H54 (cell line): ENCODE results near the gene C1orf35.

Source experiments
- DNase-seq: peaks from one replicate; pipeline ENCODE4 v3.0.0; 2011; ENCODE audit warnings: low spot score, mixed read lengths; ENCODE audit not compliant: insufficient read length
- FAIRE-seq: peaks from 3 replicates; lab custom pipeline; 2011; peaks lifted over from hg19 to GRCh38; lab: Jason Lieb, UNC
- POLR2A ChIP-seq: IDR thresholded peaks from 2 replicates; pipeline ENCODE4 v1.6.1; 2011; ENCODE audit warnings: low read depth, mild to moderate bottlenecking, low read length

C1orf35 gene

DNA sequence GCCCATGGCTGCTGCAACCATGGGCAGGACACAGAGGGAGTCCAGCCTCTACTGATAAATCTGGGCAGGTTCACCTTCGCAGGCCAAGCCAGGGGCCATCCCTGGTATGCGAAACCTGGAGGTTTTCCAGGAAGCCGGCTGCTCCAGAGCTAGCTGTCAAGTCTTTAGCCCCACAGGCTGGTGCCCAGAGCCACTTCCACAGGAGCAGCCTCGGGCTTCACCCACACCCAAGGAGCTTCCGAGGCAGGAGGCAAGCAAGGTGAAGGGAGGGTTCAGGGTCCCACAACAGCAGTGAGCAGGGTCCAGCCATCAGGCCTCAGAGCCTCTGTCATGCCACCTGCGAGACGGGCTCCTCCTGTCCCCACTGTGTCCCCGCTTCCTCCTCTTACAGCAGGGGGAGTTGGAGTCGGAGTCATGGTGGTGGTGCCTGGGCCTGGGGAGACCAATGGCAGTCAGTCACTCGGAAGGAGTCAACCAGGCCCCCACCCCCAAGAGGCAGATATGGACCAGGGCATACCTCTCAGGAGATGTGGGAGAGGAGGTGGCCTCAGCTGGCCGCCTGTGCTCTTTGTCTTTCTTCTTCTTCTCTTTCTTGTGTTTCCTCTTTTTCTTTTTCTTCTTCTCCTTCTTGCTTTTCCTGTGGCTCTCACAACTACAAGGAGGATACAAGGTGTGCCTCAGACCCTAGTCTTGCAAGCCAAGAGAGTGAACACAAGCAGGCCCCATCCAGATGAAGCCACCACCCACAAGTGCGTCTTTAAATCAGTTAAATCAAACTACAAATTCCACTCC, 2.1 kb downstream of the C1orf35 start:
- no peak for DNase-seq
- no peak for FAIRE-seq
- TF ChIP-seq POLR2A, result no peak; the same call in 1 of the 2 replicates

DNA sequence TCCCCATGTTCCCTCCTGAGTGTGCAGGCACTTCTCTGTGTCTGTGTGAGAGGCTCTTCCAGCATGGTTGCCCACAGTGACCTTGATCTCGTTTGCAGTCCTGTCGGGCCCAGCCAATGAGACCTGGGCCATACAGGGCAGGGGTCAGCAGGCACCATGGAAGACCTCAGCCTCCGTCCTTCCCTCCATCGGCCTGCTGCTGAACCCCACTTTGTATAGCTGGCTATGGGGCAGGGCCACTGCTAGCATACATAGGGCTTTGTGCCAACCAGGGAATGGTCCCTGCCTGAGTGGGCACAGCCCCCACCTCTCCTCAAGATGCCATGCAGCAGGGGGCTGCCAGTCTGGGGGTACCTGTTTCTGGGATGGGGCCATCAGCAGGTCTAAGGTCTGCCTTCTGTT, 3.8 kb downstream of the C1orf35 start:
- FAIRE-seq (no peak), DNase-seq (no peak)
- no peak for TF ChIP-seq POLR2A

DNA sequence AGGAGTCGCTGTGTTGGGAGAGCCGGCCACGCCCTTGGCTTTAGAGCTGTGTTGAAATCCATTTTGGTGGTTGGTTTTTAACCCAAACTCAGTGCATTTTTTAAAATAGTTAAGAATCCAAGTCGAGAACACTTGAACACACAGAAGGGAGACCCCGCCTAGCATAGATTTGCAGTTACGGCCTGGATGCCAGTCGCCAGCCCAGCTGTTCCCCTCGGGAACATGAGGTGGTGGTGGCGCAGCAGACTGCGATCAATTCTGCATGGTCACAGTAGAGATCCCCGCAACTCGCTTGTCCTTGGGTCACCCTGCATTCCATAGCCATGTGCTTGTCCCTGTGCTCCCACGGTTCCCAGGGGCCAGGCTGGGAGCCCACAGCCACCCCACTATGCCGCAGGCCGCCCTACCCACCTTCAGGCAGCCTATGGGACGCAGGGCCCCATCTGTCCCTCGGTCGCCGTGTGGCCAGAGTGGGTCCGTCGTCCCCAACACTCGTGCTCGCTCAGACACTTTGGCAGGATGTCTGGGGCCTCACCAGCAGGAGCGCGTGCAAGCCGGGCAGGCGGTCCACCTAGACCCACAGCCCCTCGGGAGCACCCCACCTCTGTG, 4.7 kb downstream of the C1orf35 start:
- FAIRE-seq, result no peak
- no peak for DNase-seq
- no peak for TF ChIP-seq POLR2A

DNA sequence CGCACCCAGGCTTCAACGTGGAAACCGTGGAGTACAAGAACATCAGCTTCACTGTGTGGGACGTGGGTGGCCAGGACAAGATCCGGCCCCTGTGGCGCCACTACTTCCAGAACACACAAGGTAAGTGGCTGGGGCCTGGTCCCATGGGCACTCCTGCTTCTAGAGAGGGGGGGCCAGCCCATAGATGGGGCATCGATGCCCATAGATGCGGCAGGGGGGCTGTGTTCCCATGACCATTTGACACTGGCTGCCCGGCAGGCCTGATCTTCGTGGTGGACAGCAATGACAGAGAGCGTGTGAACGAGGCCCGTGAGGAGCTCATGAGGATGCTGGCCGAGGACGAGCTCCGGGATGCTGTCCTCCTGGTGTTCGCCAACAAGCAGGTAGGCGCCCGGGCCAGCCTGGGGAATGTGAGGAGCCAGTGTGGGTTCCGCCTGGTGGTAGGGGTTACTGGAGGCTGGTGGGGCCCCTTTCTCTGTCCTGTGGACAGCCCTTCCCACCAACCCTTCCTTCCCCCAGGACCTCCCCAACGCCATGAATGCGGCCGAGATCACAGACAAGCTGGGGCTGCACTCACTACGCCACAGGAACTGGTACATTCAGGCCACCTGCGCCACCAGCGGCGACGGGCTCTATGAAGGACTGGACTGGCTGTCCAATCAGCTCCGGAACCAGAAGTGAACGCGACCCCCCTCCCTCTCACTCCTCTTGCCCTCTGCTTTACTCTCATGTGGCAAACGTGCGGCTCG, 5.6 kb downstream of the C1orf35 start:
- no peak for DNase-seq
- no peak for FAIRE-seq
- TF ChIP-seq POLR2A, result no peak

- DNase-seq (no peak), FAIRE-seq (no peak)
- no peak for TF ChIP-seq POLR2A
These were observed 6.5 kb downstream of the C1orf35 start for GRCh38 chr1:228096416-228097332.

DNA sequence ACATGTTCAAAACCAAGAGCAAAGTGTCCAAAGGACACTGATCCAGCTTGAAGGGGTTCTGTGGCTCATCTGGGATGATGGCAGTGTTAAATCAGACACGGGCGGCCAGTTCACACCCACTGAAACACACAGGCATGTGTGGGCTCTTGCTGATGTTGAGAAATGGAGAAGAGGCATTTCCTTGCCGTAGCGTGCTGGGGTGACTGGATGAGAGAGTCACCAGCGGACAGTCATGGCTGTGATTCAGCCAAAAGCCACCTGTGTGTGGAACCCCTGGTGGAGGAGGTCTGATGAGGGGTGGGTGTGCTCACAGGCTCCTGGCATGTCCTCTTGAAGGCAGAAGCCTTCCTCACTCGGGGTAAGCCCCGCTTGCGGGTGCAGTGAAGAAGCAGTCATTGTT, 7.2 kb downstream of the C1orf35 start:
- no peak for DNase-seq
- no peak for FAIRE-seq
- no peak for TF ChIP-seq POLR2A

GRCh38 chr1:228095161-228095560, 8.0 kb downstream of the C1orf35 start:
- FAIRE-seq, result no peak
- TF ChIP-seq POLR2A, result no peak
- no peak for DNase-seq

GRCh38 chr1:228094432-228095016, 8.6 kb downstream of the C1orf35 start:
- DNase-seq, result no peak
- FAIRE-seq, result no peak
- TF ChIP-seq POLR2A, result no peak

DNA sequence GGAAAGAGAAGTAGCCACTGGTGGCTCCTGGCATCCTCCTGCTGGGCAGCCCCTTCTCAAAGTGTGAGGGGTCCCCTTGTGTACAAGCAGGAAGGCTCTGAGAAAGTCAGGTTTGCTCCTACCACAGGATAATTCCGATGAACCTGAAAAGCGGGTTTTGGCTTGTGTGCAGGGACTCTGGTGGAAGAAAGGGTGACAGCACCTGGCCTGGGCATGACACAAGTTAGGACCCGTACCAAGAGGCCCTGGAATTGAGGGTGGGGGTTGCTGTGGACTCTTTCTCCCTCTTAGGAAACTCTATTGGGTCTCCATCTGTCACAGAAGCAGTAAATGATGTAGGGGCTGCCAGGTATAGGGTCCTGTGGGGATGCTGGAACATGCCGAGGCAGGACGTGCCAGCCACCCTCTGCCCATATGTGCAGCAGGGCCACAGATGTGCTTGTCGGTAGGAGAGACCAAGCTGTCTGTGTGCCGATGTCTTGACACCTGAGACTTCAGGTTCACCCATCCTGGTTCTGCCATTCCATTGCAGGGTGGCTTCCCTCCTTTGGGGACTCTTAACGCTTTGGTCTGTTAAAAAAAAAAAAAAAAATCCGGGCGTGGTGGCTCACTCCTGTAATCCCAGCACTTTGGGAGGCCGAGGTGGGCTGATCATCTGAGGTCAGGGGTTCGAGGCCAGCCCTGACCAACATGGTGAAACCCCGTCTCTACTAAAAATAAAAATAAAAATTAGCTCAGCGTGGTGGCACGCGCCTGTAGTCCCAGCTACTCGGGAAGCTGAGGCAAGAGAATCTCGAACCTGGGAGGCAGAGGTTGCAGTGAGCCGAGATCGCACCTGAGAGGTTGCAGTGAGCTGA, 9.8 kb downstream of the C1orf35 start:
- DNase-seq, result no peak
- no peak for FAIRE-seq
- TF ChIP-seq POLR2A, result no peak

DNA sequence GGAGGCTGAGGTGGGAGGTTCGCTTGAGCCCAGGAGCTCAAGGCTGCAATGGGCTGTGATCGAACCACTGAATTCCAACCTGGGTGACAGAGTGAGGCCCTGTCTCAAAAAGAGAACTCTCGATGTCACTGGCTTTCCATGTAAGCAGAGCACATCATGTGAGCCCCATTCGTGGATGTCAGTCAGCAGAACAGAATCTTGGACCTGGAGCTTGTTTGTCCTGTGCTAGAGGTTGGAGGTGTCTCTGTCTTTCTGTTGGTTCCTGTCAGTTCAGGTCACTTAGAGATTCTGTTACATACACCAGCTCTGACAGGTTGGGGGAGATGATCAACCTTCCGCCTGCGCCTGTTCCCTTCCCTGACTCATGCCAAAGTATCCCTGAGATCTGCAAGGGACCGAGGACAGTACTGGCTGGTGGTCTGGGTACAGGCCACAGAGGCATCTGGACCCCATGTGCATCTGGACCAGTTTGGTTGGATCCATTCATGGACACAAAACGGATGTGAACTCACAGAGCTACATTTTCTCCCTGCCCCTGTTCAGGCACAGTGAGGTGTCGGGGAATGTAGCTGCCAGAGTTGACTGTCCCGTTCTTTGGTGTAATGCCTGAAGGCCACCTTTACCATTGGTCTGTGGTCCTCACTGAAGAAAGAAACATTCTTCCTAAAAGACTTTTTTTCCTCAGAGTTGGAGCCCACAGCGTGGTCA, 10.6 kb downstream of the C1orf35 start:
- FAIRE-seq (no peak), DNase-seq (no peak)
- TF ChIP-seq POLR2A, result no peak

DNA sequence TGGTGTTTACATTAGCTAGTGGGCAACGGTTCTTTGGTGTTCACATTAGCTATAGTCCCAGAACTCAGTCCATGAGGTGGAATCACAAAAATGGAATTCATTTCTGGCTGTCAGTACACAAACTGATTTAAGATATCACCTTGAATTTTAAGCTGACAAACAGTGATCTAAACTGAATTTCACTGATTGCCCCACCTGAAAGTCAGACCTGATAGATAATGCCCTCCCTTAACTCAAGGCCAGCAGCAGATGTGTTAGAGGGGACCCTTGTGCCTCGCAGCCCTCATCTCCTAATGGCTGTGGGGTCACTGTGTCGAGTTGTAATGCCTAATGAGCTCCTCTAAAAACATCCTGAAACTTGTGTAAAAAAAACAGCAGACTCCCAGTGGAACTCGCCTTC, 12.0 kb downstream of the C1orf35 start:
- FAIRE-seq (no peak), DNase-seq (no peak)
- no peak for TF ChIP-seq POLR2A
